Measurements from ENCODE around the gene RANBP3L.
"Not testable (repeated sequence)": the region's sequence is repeated elsewhere in the genome, so short reads cannot be mapped to it uniquely, and the experiment has no call there.

Gene RANBP3L

DNA sequence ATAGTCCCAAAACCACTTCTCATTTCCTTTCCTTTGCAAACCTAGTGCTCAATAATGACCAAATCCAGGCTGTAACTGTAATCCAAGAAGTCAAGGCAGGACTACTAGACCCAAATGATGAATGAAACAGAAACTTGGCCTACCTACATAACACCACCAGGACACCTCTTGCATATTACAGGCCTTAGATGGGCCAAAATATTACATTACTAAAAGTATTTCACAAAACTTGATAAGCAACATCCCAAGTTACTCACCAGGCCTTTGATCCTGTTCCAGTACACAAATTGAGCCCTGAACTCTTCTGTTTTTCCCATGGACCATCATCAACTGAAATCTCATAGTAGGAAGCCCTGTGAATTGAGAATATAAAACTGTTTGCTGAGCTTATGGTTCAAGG is 94.8 kb downstream of the RANBP3L start:
- DNase-seq (ENCODE audit: low spot score): no peak

DNA sequence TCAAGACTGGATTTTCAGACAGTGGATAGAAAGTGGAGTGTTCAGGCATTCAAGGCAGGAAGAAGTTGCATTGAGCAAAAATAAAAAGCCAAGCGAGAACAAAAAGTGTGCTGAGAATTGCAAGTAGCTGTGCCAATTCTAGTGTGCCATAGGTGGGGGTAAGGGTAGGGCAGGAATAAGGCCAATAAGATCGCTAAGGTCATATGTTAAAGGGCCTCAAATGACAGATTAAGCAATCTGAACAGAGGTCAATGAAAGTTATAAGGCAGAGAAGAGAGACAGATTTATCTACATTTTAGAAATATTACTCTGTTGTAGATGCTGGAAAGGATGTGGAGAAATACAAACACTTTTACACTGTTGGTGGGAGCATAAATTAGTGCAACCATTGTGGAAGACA is 96.4 kb downstream of the RANBP3L start:
- no peak for DNase-seq (ENCODE audit: low spot score)

DNA sequence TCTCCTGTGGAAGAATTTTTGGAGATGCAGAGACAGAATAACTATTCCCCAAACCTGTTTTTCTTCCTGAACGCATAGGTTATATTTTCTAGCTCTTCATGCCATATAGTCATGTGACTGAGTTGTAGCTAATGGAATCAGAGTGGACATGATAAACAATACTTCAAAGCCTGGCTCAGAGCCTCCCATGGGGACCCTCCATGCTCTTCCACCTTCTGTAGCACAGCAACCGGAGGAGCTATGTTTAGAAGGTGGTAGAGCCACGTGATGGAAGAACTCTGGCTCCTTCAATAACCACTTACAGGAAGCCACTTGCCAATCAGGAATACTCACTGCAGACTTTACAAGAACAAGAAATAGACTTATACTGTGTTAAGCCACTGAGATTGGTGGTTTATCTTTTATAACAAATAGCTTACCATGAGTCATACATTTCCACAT is 99.2 kb downstream of the RANBP3L start:
- no peak for DNase-seq (ENCODE audit: low spot score)

DNA sequence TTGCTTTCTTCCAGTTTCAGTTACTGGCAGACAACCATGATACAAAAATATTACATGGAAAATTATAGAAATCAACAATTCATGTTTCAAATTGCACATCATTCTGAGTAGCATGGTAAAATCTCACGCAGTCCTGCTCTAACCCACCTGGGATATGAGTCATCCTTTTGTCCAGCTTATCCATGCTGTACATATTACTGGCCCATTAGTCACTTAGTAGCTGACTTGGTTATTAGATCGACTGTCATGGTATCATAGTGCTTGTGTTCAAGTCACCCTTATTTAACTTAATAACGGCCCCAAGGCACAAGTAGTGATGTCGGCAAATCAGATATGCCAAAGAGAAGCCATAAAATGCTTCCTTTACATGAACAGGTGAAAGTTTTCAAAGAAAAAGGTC is 101.2 kb downstream of the RANBP3L start:
- DNase-seq (ENCODE audit: low spot score): no peak

DNA sequence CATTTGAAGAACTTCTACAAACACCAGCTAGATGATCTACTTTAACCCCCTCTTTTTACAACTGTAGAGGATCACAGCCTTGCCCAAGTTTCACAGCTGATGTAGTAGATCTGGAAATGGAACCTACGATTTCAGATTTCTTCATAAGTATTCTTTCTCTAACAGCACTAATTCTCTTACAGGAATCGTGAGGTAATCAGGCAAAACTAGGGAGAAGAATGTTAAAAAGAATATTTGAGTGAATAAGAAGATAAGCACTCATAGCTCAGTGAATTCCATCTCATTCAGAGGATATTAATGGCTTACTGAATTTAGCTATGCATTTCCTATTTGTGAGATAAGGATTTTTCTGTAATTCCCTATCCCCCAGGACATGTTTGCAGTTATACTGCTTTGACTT is 102.1 kb downstream of the RANBP3L start:
- no peak for DNase-seq (ENCODE audit: low spot score)

DNA sequence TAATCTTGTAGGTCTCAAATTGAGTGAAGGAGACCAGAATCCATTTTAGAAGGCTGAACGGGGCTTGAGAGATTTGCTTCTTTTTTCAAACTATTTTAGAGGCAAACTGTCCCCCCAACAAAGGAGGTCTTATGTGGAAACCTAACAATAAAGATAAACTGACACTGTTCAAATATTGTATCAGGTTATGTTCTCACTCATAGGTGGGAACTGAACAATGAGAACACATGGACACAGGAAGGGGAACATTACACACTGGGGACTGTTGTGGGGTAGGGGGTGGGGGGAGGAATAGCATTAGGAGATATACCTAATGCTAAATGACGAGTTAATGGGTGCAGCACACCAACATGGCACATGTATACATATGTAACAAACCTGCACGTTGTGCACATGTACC is 102.9 kb downstream of the RANBP3L start:
- not testable (repeated sequence) for DNase-seq (ENCODE audit: low spot score)

Data from left forelimb (tissue), 1 donor.